Endometrium (tissue), 2 donors: ENCODE measurements around the gene GJB3.
"Not testable (repeated sequence)": the region's sequence is repeated elsewhere in the genome, so short reads cannot be mapped to it uniquely, and the experiment has no call there.

Experiments used
- FAIRE-seq: peaks from 2 replicates; lab custom pipeline; 2012; peaks lifted over from hg19 to GRCh38; lab: Jason Lieb, UNC
- donor health status: control.
- donor health status: control.

The GJB3 gene

DNA sequence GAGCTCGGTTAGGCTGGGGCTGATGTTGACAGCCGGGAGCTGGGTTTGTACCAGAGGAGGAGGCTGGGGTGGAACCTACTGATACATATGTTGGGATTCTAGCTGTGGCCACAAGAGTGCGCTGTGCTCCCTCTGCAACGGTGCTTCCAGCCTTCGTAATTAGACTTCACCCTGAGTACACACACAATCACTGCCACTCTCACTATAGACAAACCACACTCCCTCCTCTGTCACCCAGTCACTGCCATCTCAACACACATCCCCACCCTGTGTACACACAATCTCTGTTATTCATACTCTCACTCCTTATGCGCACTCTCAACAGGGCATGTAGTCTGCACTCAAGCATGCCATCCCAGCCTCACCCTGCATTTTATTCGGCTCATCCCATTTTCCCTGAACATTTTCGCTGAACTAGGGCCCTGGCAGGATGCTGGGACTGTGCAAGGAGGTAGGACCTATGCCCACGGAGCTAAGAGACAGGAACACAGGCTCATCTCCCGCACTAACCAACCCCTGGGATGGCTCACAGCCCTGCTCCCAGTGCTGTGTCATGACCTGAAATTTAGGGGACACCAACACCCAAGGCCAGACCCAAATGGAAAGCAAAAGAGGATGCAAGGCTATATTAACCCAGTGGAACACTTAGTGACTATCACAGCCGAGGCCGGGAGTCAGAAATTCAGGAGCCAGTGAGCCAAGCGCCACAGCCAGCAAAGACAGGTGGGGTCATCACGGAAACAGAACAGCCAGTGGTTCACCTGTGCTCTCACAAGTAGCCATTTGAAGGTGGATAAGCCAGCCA is 5.7 kb downstream of the GJB3 start:
- no peak for FAIRE-seq

DNA sequence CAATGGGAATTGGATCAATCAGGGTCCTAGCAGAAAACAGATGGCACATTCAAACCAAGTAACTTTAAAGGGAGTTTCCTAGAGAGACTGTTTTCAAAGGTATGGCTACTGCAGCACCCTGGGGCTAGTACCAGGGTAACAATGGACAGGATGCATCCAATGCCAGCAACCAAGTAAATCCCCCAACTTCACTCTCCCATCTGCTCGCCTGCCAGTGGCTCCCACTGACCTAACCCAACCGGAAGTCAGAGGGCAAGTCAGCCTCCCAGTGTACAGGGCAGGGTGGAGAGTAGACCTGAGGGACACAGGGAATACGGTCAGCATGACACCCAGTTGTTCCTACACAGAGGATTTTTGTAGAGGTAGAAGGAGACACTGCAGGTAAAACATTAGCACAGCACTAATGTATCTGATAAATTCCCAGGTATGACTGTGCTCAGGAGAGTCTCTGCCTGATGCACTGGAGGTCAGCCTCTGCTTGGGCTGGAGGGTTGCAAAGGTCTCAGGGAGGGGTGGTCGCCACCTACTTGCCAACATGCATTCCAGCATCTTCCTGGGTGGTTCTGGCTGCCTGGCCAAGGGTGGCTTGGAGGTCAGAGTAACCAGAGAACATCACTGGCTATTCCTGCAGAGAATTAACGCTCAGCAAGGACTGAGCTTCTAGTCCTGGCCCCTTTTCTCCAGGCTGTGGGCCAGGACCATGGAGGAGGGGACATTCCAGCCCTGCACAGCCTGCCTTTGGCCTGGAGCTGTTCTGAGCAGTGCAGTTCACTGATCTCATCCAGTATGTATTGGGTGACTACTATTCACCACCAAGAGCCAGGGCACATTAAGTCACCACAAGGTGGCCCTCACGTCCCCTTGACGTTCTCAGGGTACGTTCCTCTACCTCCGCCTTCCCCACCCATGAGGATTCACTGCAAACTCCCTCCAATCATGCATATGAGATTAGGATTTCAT is 6.7 kb downstream of the GJB3 start:
- no peak for FAIRE-seq

DNA sequence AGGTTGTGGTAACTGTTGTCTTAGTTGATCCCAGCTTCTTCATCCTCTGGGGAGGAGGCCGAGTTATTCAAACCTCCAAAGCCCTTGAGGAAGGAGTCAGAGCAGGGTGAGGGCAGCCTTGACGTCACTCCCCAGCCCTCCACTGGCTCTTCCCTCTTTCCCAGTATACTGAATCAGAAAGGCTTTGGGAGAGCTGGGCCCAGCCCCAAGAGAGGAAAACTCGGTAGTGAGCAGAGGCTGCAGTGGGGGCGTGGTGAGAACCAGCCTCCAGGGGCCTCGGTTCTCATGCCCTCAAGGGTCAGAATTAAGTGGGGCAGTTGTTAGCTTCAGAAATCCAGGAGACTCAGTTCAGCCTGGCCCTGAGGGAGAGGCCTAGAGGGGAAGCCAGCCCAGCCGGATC is 10.0 kb downstream of the GJB3 start:
- no peak for FAIRE-seq

GRCh38 chr1:34792424-34792823 is 11.4 kb downstream of the GJB3 start:
- FAIRE-seq: no peak

DNA sequence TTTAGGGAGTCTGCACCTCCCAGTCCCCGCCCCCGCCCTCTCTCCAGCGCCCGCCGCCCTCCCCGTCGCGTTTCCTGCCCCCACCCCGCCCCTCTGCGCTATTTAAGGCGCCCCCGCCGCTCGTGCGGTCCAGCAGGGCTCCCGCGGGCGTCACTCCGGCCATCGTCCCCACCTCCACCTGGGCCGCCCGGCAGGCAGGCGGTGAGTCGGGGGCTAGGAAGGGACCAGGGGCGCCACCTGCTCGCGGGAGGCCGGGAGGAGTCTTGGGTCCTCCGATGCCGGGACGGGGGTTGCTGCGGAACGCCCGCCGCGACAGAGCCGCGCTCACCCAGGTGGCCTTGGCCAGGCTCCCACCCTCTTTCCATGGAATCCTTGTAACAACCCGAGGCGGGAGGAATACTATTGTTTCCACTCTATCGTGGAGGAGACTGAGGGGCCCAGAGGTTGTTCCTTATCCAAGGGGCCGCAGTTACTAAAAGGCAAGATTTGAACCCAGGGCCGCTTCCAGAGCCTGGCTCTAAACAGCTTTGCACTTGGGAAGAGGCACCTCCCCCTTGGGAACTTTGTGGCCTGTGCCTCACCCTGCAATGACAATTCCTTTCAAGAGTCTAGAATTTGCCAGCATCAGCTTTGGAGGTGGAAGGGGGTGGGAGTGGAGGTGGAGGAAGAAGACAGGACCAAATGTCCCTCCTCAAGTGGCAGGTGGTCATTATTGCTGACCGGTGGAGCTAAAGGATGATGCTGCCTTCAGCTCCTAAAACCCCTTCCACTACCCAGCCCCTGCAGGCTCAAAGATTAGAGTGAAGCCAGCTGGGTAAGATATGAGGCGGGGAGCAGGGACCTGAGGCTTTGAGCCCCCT is 12.1 kb downstream of the GJB3 start, which contains the start of gene GJA4:
Gene GJA4, plus strand, starts transcription at position 132 of the 860 bp plus-strand sequence. CDS start 1,215 bp downstream, outside the sequence.
- FAIRE-seq: no peak

GRCh38 chr1:34794001-34794789 is 13.2 kb downstream of the GJB3 start:
- FAIRE-seq: no peak

- no peak for FAIRE-seq
Observed at GRCh38 chr1:34794790-34795180, 13.8 kb downstream of the GJB3 start.

DNA sequence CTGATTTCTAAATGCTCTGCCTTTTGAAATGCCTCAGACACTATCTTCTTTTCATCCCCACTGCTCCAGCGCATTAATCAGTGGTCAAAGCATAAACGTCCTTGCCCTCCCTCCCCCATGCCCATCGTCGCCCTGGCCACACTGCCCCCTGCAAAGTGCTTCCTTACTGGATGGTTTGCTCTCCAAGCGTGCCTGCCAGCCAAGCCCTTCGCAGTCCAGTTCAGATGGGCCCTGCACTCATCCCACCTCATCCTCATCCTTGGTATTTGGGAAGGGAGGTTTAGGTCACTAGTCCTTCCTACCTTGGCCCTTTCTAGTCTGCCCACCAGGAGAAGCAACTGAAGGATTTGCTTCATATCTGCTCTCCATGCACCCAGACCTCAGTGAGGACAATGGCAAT is 14.9 kb downstream of the GJB3 start:
- no peak for FAIRE-seq

DNA sequence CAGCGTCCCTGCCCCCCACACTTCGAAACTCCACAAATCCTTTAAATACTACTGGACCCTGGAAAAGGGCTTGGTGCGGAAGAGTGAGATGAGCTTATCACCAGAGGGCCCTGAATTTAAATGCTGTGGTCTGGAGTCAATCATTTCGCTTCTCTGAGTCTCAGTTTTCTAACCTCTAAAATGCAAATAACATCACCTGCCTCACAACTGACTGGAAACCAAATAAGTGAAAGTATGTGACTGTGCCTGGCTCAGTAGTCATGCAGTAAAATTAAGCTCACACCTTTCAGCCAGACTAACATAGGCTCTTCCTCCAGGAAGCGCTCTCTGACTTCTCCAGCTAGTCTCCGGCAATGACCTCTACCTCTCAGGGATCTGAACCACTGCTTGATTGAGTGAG is 16.0 kb downstream of the GJB3 start:
- FAIRE-seq: no peak

DNA sequence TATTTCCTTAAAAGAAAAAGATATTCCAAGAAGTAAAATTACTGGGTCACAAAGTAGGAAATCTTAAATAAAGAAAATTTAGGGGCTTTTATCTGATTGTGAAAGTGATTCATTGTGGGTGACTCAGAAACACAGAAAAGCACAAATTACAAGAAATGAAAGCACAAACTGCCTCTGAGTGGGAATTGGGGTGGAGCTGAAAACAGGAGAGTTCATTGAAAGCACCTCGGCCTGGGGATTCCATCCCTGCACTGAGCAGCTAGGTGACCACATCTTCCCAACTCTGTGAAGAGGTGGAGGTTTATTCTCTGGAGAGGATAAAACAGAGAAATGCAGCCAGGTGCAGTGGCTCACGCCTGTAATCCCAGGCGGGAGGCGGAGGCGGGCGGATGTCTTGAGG is 19.2 kb downstream of the GJB3 start:
- no peak for FAIRE-seq

DNA sequence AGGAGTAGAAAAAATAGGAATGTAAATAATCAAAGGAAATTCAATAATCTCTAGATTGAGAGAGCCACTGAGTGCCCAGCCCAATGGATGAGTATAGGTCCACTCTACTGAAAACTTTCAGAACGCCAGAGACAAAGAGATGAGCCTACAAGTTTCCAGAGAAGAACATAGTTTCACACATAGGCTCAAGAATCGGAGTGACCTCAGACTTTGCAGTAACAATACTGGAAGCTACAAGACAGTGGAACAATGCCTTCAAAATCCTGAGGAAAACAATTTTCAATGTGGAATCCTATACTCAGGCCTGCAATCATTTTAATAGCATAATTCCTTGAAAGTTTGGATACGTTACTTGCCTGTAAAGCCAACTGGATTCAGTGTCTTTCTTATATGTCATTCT is 22.8 kb downstream of the GJB3 start:
- no peak for FAIRE-seq

- no peak for FAIRE-seq
Observed at GRCh38 chr1:34806396-34806795, 25.4 kb downstream of the GJB3 start.

DNA sequence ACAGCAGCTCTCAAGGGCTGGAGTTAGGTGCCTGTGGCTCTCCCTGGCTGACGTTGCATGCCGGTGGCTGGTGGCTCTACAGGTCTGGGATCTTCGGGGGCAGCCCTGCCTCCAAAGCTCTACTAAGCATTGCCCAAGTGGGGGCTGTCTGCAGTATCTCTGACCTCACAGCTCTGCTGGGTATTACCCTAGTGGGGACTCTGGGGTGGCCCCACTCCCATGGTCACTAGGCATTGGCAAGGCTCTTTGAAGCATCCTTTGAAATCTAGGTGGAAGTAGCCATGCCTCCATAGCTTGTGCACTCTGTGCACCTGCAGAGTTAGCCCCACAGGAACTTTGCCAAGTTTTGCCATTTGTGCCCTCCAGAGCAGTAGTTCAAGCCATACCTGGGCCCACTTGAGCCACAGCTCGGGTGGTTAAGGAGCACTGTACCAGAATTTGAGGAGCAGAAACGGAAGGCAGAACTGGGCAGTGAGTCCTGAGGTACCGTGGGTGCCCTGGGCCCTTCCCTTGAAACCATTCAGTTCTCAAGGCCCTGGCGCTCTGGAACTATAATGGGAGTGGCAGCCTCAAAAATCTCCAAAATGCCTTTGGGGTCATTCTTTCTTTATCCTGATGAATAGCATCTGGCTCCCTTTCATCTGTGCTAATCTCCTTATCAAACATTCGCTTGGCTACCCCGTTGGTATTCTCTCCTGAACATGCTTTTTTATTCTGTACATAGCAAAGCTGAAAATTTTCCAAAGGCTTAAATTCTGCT is 27.2 kb downstream of the GJB3 start:
- FAIRE-seq: no peak

DNA sequence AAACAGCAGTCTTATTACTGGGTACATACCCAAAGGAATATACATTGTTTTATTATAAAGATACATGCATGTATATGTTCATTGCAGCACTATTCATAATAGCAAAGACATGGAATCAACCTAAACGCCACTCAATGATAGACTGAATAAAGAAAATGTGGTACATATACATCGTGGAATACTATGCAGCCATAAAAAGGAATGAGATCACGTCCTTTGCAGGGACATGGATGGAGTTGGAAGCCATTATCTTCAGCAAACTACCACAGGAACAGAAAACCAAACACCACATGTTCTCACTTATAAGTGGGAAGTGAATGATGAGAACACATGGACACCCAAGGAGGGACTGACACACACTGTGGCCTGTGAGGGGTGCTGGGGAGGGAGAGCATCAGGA is 29.8 kb downstream of the GJB3 start:
- FAIRE-seq: not testable (repeated sequence)

DNA sequence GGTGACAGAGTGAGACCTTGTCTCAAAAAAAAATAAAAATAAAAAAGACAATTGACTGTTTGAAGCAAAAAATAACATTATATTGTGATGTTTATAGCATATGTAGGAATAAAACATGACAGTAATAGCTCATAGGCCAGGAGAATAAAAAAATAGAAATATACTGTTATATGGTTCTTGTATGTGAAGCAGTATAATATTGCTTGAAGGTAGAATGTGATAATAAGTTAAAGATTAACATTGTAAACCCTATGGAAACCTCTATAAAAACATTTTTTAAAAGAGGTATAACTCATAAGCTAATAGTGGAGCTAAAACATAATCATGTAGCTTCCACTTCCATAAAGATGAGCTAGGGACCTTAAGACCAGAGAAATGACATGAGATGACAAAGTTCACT is 35.3 kb downstream of the GJB3 start:
- no peak for FAIRE-seq

DNA sequence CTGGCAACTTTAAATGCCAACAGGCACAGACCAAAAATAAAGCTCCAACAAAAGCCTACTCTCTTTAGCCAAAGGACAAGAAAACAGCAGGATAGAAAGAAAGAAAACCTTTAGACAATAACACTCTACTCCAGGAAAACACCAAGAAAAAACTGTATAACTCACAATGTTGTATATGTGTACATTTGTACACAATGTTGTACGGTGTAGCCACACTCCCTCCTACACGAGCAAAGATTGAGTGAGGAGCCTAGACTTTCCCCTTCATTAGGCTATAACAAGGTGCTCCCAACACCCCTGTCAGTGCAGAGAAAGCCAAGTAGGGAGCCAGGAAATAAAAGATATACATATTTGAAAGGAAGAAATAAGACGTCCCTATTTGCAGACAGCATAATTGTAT is 35.8 kb downstream of the GJB3 start:
- no peak for FAIRE-seq

DNA sequence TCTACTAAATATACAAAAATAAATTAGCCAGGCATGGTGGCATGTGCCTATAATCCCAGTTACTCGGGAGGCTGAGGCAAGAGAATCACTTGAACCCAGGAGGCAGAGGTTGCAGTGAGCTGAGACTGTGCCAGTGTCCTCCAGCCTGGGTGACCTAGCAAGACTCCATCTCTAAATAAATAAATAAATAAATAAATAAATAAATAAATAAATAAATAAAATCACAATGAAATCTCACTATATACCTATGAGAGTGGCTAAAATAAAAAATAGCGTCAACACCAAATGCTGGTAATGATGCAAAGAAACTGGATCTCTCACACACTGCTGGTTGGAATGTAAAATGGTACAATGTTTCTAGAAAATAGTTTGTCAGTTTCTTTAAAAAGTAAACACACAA is 37.8 kb downstream of the GJB3 start:
- FAIRE-seq: not testable (repeated sequence)

DNA sequence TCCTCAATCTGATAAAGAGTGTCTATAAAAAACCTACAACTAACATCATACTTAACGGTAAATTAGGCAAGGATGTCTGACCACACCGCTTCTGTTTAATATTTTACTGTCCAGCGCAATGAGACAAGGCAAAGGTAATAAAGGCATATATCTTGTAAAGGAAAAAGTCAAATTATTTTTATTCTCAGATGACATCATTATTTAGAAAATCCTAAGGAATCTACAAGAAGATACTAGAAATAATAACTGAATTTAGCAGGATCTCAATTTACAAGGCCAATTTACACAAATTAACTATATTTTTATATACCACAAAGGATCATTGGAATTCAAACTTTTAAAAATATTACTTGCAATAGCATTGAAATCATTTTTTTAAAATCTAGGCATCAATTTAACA is 41.2 kb downstream of the GJB3 start:
- no peak for FAIRE-seq

DNA sequence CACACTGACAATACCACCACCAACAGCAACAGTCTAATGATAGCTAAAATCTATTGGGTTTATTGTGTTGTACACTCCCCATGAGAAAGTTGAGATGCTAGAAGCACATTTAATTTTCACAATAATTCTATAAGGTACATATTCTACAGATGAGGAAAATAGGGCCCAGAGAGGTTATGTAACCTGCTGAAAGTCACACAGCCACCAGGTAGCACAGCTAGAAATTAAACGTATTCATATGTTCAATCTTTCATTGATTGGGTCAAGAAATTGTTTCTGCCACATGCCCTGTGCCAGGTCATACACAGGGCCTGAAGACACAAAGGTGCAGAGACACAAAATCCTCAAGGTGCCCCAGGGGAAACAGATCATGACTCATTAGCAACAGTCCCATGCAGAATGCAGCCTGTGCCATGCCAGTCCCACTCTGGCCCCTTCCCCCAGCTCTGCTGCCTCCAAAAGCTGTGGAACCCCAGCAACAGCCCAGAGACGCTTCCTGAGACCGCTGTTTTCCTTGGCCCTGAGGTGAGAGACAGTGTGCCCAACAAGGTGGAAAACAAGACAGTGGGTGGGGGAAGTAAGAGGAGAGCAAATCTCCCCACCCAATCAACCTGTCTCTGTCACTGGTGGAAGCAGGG is 43.9 kb downstream of the GJB3 start:
- no peak for FAIRE-seq

DNA sequence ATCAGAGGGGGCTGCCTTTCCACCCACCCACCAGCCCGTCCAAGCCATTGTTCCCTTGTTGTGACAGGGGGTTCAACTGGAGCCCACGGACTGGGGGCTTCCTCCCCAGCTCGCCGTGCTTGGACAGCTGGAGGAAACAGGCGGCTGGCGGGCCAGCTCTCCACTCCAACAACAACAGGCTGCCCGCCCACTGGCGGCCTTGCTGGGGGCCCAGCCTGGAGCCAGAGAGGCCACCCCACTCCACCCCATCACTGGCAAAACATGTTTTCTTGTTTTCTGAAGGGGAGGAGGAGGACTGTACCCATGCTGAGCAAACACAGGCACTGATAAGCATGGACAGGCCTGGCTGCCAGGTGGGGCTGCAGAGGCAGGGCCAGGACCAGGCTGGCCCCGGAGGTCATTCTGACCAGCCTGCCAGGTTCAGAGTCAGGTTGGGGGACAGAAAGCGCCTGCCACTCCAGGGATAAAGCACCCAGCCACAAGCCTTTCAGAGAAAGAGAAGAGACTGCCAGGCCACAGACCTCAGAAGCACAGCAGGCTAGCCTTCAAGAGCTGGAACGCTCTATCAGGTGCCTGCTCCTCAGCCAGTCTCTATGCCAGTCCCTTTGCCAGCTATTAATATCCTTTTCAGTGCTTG is 44.6 kb downstream of the GJB3 start:
- FAIRE-seq: no peak
